GM19240 (cell line): ENCODE measurements around the gene CHRNE.

Experiments used
- DNase-seq: peaks from one replicate; pipeline ENCODE4 v3.0.0; 2011; ENCODE audit warnings: low spot score; ENCODE audit not compliant: insufficient read length

Gene CHRNE

DNA sequence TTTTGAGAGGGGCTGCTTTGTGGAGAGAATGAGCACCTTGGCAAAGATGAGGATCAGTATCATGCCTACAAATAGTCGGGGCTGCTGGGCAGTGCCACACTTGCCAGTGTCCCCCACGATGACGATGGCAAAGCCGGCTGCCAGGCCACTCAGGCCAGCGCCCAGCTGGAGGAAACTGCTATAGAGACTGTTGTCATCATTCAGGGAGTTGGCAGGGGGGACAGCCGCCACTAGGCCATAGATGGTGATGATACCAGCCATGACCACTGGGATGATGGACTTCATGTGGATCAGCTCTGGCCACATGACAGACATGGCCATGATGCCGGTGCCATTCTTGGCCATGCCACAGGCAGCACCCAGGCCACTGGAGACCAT is 46.0 kb downstream of the CHRNE start:
- no peak for DNase-seq

DNA sequence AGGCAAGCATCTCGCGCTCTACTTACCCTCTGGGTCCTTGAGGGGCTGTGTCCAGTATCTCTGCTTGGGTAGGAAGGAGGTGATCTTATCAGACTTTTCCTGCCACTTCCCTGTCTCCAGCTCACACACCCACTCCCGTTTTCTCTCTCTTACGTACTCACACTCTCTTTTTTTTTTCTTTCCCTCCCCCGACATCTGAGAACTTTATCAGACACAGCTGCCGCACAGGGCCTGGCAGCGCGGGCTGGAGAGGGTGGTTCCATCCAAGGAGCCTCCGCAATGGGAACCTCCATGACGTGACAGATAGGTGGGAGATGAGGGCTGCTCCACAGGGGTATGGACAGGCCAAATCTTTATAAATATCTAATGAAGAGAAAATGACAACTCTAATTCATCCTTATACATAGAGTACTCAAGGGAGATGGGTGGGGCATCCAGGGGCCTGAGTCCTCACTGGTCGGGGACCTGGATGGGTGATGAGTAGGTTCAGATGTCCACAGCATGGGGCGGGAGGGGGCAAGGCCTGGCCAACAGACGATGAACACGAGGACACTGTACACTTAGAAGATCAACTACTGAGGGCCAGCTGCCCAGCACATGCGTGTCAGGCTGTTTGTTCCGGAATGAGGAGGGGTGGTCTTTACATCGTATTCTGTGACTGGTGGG is 46.5 kb downstream of the CHRNE start:
- no peak for DNase-seq

DNA sequence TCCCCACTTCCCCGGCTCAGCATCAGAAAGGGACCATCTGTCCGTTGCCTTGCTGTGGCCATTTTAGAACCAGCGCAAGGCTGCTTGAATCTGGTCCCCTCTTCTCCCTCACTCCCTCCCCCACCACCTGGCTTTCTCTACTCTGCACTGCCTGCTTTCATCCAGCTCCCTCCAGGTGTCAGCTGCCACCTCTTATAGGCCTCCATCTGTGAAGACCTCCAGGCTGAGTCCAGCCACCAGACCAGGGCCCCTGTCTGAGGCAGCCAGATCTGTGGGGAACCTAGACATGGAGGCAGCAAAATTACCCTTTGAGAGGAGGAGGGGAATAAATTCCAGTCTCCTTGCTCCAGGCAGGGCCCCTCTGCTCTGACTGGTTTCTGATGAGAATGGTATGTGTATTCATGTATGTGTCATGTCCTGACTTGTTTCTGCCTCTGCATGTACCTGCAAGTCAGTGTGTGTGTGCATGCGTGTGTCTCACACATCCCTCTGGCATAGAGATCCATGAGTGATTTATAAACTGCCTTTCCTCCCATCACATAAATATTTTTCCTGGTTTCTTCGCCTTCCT is 48.7 kb downstream of the CHRNE start:
- DNase-seq, result no peak

DNA sequence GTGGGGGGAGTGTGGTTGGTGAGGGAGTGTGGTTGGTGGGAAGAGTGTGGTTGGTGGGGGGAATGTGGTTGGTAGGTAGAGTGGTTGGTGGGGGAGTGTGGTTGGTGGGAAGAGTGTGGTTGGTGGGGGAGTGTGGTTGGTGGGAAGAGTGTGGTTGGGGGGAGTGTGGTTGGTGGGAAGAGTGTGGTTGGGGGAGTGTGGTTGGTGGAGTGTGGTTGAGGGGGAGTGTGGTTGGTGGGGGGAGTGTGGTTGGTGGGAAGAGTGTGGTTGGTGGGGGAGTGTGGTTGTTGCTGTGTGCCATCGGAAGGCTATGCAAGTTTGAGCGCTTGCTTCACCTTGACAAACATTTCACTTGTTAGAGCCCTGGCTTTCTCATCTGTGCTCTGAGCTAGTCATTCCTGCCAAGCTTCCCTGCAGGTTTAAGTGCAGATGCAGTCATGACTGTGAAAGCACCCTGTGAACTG is 49.7 kb downstream of the CHRNE start:
- DNase-seq, result no peak

DNA sequence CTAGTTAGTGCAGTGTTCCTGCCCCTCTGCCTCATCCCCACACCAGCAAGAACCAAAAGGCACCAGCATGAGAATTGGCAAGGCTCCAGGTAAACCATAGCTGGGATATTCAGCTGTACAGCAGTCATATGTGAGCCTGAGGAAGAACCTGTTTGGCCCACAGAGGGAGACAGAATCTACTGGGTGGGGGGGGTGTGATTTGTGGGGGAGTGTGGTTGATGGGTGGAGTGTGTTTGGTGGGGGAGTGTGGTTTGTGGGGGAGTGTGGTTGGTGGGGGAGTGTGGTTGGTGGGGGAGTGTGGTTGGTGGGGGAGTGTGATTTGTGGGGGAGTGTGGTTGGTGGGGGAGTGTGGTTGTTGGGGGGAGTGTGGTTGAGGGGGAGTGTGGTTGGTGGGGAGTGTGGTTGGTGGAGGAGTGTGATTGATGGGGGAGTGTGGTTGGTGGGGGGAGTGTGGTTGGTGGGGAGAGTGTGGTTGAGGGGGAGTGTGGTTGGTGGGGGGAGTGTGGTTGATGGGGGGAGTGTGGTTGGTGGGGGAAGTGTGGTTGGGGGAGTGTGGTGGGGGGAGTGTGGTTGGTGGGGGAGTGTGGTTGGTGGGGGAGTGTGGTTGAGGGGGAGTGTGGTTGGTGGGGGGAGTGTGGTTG is 50.2 kb downstream of the CHRNE start:
- no peak for DNase-seq

DNA sequence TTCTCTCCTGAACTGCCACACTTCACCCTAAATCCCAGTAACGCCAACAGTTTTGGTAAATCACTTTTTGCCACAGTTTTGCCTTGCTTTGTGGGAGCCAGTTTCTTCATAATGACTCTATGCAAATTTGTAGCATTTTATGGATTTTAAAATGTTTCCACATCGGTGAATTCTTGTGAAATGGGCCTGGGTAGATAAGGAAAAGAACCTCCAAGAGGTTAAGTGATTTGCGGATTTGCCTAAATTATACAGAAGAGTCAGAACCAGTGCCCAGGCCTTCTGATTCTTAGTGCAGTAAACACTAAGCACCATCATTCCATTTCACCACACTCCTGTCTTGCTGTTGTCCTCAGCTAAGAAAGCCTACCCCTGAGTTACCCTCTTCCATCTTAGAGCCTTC is 51.8 kb downstream of the CHRNE start:
- no peak for DNase-seq

DNA sequence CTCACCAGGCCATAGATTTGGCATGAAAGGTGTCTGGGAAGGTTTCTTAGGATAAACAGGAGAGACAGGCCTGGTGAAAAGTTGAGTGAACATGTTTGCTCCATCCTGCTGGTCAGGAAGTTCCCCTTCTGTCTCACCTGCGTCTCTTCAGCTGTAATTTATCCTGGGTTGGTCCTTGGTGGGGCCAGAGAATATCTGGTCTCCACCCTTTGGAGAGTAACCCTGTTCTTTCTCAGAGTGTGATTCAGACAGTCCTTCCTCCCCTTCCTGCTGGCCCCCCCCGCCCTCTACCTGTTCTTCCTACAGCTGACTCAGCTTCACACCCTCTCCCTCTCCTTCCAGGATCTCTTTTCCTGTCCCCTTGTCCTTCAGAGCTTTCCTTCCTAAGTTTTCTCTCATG is 52.7 kb downstream of the CHRNE start:
- DNase-seq, result no peak

DNA sequence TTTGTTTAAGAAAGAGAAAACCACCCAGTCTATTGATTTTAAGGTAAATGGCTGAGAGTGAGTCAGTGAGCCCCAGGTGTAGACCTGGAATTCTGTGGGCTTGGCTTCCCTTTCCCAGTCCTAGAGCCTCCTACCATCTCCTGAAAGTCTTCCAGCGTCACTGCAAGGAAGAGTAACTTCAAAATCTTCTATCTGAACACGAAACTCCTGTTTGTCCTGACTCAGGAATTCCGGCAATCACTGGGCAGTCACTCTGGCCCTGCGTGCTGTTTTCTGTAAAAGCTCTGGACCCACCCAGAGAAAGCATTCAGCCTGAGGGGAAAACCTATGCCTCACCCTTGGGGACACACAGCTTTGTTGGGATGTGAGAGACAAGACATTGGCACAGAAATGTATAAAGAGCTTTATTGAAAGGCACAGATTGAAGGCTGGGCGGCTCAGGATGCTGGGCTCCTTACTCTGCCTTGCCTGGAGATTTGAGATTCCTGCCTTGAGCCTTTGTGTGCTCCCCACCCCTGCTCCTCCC is 53.8 kb downstream of the CHRNE start:
- DNase-seq, result no peak
